Liver (tissue), 9 donors: ENCODE data around the gene GZMM. TPM values are rescaled to one million over a fixed set of nuclear protein-coding genes. Genes with fewer than 3 reads are reported as not detected.

ENCODE experiments used
- DNase-seq: peaks from one replicate; pipeline ENCODE4 v3.0.0-alpha.2; 2017; ENCODE audit warnings: low spot score
- H3K27ac ChIP-seq, 2 donors: one replicate each; pipeline ENCODE4 v1.7.0; 2013; ENCODE audit warnings: inconsistent platforms in 2 of 2, low read length in 2 of 2, control low read depth in 1 of 2, low read depth in 1 of 2, mild to moderate bottlenecking in 1 of 2
- H3K27me3 ChIP-seq, 4 donors: one replicate each; pipeline versions ENCODE4 v1.6.1 to v1.7.0; 2013; ENCODE audit warnings: low read length in 3 of 4, inconsistent platforms in 1 of 4, mild to moderate bottlenecking in 1 of 4, moderate library complexity in 1 of 4; ENCODE audit not compliant: control insufficient read depth in 4 of 4, insufficient read depth in 4 of 4
- H3K36me3 ChIP-seq, 4 donors: one replicate each; pipeline versions ENCODE4 v1.6.1 to v1.7.0; 2013; ENCODE audit warnings: low read length in 3 of 4, mild to moderate bottlenecking in 3 of 4, low read depth in 1 of 4, moderate library complexity in 1 of 4; ENCODE audit not compliant: control insufficient read depth in 4 of 4, insufficient read depth in 3 of 4
- H3K4me1 ChIP-seq, 4 donors: one replicate each; pipeline versions ENCODE4 v1.6.1 to v1.7.0; 2013; ENCODE audit warnings: low read length in 3 of 4, mild to moderate bottlenecking in 3 of 4, moderate library complexity in 1 of 4; ENCODE audit not compliant: control insufficient read depth in 4 of 4, insufficient read depth in 4 of 4
- H3K4me3 ChIP-seq, 3 donors: one replicate each; pipeline versions ENCODE4 v1.6.1 to v1.7.0; 2013; ENCODE audit warnings: low read length in 3 of 3, control low read depth in 1 of 3, low read depth in 1 of 3, mild to moderate bottlenecking in 1 of 3
- H3K9ac ChIP-seq, 2 donors: one replicate each; pipeline ENCODE4 v1.7.0; 2013; ENCODE audit warnings: low read length in 2 of 2, mild to moderate bottlenecking in 2 of 2, moderate library complexity in 2 of 2, control low read depth in 1 of 2, low read depth in 1 of 2
- H3K9me3 ChIP-seq, 4 donors: one replicate each; pipeline versions ENCODE4 v1.6.1 to v1.7.0; 2013; ENCODE audit warnings: low read length in 3 of 4; ENCODE audit not compliant: control insufficient read depth in 4 of 4
- ATF3 ChIP-seq: IDR thresholded peaks from 2 replicates; pipeline ENCODE4 v1.6.1; 2016; ENCODE audit warnings: antibody characterized with exemption
- EGR1 ChIP-seq, 2 donors: IDR thresholded peaks; 2 replicates each; pipeline ENCODE4 v1.6.1; 2016 to 2018; ENCODE audit warnings: antibody characterized with exemption in 2 of 2, low read depth in 2 of 2
- FOXA1 ChIP-seq: IDR thresholded peaks from 2 replicates; pipeline ENCODE4 v1.6.1; 2016; ENCODE audit warnings: antibody characterized with exemption
- FOXA2 ChIP-seq: IDR thresholded peaks from 2 replicates; pipeline ENCODE4 v1.6.1; 2016; ENCODE audit warnings: antibody characterized with exemption
- GABPA ChIP-seq, 2 donors: IDR thresholded peaks in 1 of 2; conservative IDR thresholded peaks in 1 of 2; 2 replicates each; pipeline ENCODE4 v1.6.1; 2016; ENCODE audit warnings: antibody characterized with exemption in 2 of 2, mild to moderate bottlenecking in 1 of 2, moderate library complexity in 1 of 2
- HNF4A ChIP-seq, 2 donors: conservative IDR thresholded peaks; 2 replicates each; pipeline ENCODE4 v1.6.1; 2016; ENCODE audit warnings: antibody characterized with exemption in 2 of 2, mild to moderate bottlenecking in 2 of 2
- JUND ChIP-seq, 2 donors: IDR thresholded peaks; 2 replicates each; pipeline ENCODE4 v1.6.1; 2016; ENCODE audit warnings: antibody characterized with exemption in 2 of 2
- MAX ChIP-seq: IDR thresholded peaks from 2 replicates; pipeline ENCODE4 v1.6.1; 2016; ENCODE audit warnings: antibody characterized with exemption
- NR2F2 ChIP-seq: IDR thresholded peaks from 2 replicates; pipeline ENCODE4 v1.6.1; 2016; ENCODE audit warnings: antibody characterized with exemption
- RAD21 ChIP-seq, 2 donors: IDR thresholded peaks; 2 replicates each; pipeline ENCODE4 v1.6.1; 2016; ENCODE audit warnings: antibody characterized with exemption in 2 of 2, mild to moderate bottlenecking in 2 of 2
- REST ChIP-seq: IDR thresholded peaks from 2 replicates; pipeline ENCODE4 v1.6.1; 2016; ENCODE audit warnings: antibody characterized with exemption, mild to moderate bottlenecking
- RXRA ChIP-seq, 2 donors: IDR thresholded peaks; 2 replicates each; pipeline ENCODE4 v1.6.1; 2017 to 2018; ENCODE audit warnings: antibody characterized with exemption in 2 of 2, mild to moderate bottlenecking in 1 of 2
- SP1 ChIP-seq: IDR thresholded peaks from 2 replicates; pipeline ENCODE4 v1.6.1; 2018; ENCODE audit warnings: antibody characterized with exemption, mild to moderate bottlenecking
- TAF1 ChIP-seq: conservative IDR thresholded peaks from 2 replicates; pipeline ENCODE4 v1.6.1; 2016; ENCODE audit warnings: antibody characterized with exemption, mild to moderate bottlenecking
- YY1 ChIP-seq: IDR thresholded peaks from 2 replicates; pipeline ENCODE4 v1.6.1; 2016; ENCODE audit warnings: antibody characterized with exemption, mild to moderate bottlenecking
- ZBTB33 ChIP-seq: IDR thresholded peaks from 2 replicates; pipeline ENCODE4 v1.6.1; 2016; ENCODE audit warnings: antibody characterized with exemption
- WGBS: extraction: QIAGEN DNeasy Blood & Tissue Kit; methylation state at CpG from one replicate; pipeline ENCODE4 v1.1.7; 2013; 5-methylcytosine and 5-hydroxymethylcytosine counted together
- polyA plus RNA-seq, 2 donors: library from polyadenylated mRNA; stranded (reverse) in 1 of 2; unstranded in 1 of 2; fragments of 200-250 nt in 1 of 2; fragments of >200 nt in 1 of 2; fragmentation: Nextera tagmentation in 1 of 2; extraction: Ambion mirVana in 1 of 2; gene quantifications; one replicate each; pipeline versions ENCODE4 v1.2.1 to v1.2.3, GENCODE V29; 2013 to 2015
- total RNA-seq, 2 donors: library from RNA; depleted of rRNA; stranded (reverse); fragments of >200 nt; gene quantifications; one replicate each; pipeline ENCODE4 v1.2.3, GENCODE V29; 2014
- donor health status: healthy.
- donor health status: healthy.
- donor health status: healthy.
- donor health status: healthy.
- donor health status: healthy.

Gene GZMM
- 1 to 10 TPM; 1.0 to 1.1 TPM for total RNA-seq
- polyA plus RNA-seq, result 1 to 10 TPM in 1 of 2 donors, under 1 TPM in 1; 0.28 to 1.3 TPM

- H3K9ac ChIP-seq, result no peak within 1 kb of the TSS
- no peaks in the 10 kb centered on the region for H3K4me1 ChIP-seq
- H3K4me3 ChIP-seq, result no peak within 1 kb of the TSS
- no peaks in the 10 kb centered on the region for H3K27me3 ChIP-seq
- H3K27ac ChIP-seq, result no peak within 1 kb of the TSS
- WGBS, result 60% methylated on average over 31 of the region's 31 CpGs
- H3K36me3 ChIP-seq, result peaks cover 0 to 18% (median 4%) of the 10 kb centered on the region in 4 donors
- no peak for TF ChIP-seq SP1
- no peak for TF ChIP-seq JUND (IDR thresholded peaks at IDR 0.05)
- no peak for TF ChIP-seq FOXA2
- no peak for TF ChIP-seq HNF4A (conservative IDR thresholded peaks at IDR 0.05)
- TF ChIP-seq FOXA1, result no peak
- no peak for TF ChIP-seq ATF3
- TF ChIP-seq YY1, result no peak
- TF ChIP-seq RAD21 (IDR thresholded peaks at IDR 0.05), result no peak
- TF ChIP-seq RXRA (IDR thresholded peaks at IDR 0.05), result no peak
- TF ChIP-seq EGR1 (IDR thresholded peaks at IDR 0.05; ENCODE audit: low read depth in 2 of 2), result no peak
- TF ChIP-seq TAF1, result no peak
- no peak for TF ChIP-seq ZBTB33
- no peak for TF ChIP-seq GABPA (IDR thresholded peaks at IDR 0.05 in 1 of 2, conservative IDR thresholded peaks at IDR 0.05 in 1 of 2)
- TF ChIP-seq REST, result no peak
- DNase-seq, result no peak
- H3K9me3 ChIP-seq, result no peaks in the 10 kb centered on the region
These were observed at the start of gene GZMM for GRCh38 chr19:543910-544608. GZMM (plus strand) TSS chr19:544053; CDS start chr19:544072, 19 bp downstream.

- Histone ChIP-seq H3K27ac (no peak overlapping the region), H3K27me3 (peaks cover 0 to 5% (median 0%) of the 10 kb centered on the region in 4 donors), H3K9ac (no peak overlapping the region), H3K9me3 (no peaks in the 10 kb centered on the region), H3K4me3 (no peak overlapping the region), H3K36me3 (no peaks in the 10 kb centered on the region), H3K4me1 (peaks cover 0 to 13% (median 5%) of the 10 kb centered on the region in 4 donors)
- no peak for TF ChIP-seq MAX
- no peak for TF ChIP-seq FOXA1
- TF ChIP-seq HNF4A (conservative IDR thresholded peaks at IDR 0.05), result no peak
- TF ChIP-seq NR2F2, result peak; percentile 28
- TF ChIP-seq RXRA (IDR thresholded peaks at IDR 0.05), result no peak
- no peak for TF ChIP-seq SP1
- 50% methylated on average over 22 of the region's 22 CpGs for WGBS
- DNase-seq, result no peak
These were observed 49.4 kb upstream of the GZMM start for GRCh38 chr19:494171-495080.
